GM12874 (cell line): ENCODE measurements around the gene AGAP3.

Source experiments
- CTCF ChIP-seq: IDR thresholded peaks from 2 replicates; pipeline ENCODE4 v1.5.1; 2011; ENCODE audit warnings: low read depth, mild to moderate bottlenecking, control low read depth, low read length, moderate library complexity; ENCODE audit not compliant: insufficient read depth

Gene AGAP3

GRCh38 chr7:151073990-151074389, 12.3 kb upstream of the AGAP3 start:
- no peak for TF ChIP-seq CTCF

GRCh38 chr7:151074817-151075661, 11.2 kb upstream of the AGAP3 start:
- TF ChIP-seq CTCF, result no peak

- TF ChIP-seq CTCF, result no peak
Measured at GRCh38 chr7:151075662-151075971, 10.7 kb upstream of the AGAP3 start.

GRCh38 chr7:151075978-151076426, 10.3 kb upstream of the AGAP3 start:
- TF ChIP-seq CTCF, result no peak

GRCh38 chr7:151076863-151077704, 9.2 kb upstream of the AGAP3 start:
- peak; percentile 42 for TF ChIP-seq CTCF

GRCh38 chr7:151077705-151078232, 8.5 kb upstream of the AGAP3 start:
- TF ChIP-seq CTCF, result no peak
